ENCODE measurements around the gene EWSR1.
A peak's percentile ranks its signal among the peaks of the same experiment; 100 is the strongest.
"Not testable (repeated sequence)": the region's sequence is repeated elsewhere in the genome, so short reads cannot be mapped to it uniquely, and the experiment has no call there.

EWSR1 gene

DNA sequence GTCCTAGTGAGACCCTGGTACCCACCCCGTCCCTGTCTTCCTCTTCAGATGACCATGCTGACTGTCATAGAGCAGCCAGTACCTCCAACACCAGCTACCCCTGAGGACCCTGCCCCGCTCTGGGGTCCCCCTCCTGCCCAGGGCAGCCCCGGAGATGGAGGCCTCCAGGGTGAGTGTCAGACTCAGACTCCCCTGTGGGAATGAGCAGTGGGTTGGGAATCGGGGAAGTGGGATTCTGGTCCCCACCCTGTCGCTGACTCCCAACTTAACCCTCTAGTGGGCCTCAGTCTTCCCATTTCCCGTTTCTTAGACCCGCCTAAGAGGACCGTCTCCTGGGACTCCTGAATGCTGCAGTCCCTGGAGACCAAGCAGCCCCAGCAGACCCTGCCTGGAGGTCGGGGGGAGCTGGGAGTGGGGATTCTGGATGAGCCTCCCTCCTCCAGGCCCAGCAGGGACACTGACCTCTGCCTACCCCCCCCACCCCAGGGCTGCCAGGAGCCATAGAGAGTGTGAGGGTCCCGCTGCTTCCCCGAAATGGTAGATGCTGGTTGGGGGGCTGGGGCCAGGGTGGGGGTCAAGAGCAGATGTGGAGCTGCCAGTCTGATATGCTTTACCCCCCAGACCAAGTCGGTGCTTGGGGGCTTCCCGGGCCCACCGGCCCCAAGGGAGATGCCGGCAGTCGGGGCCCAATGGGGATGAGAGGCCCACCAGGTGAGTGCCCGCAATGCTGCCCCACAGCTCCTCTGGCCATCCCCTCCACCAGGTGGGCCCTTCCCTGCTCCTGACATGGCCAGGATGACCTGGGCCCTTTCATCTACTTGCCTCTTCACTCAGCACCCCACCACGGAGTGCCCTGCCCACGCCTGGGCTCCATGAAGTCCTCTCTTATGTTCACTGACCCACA, 36.8 kb upstream of the EWSR1 start:
- Histone ChIP-seq H4K12ac (ENCODE audit: low read depth, low read length) (no peak overlapping the region), H2BK12ac (ENCODE audit: low read length) (no peak overlapping the region), H3K79me1 (ENCODE audit: low read length) (no peaks in the 10 kb centered on the region), H3K14ac (ENCODE audit: low read length) (no peak overlapping the region), H2BK5ac (ENCODE audit: low read depth, low read length, poor library complexity) (no peak overlapping the region), H2AK5ac (ENCODE audit: low read length) (no peak overlapping the region), H3K36me3 (ENCODE audit: control insufficient read depth in 1 of 2, insufficient read depth in 2 of 2, low read length in 2 of 2) (no peaks in the 10 kb centered on the region), H4K91ac (ENCODE audit: low read depth, low read length) (no peak overlapping the region), H3K18ac (ENCODE audit: low read length) (no peak overlapping the region), H3K4me3 (ENCODE audit: low read depth, low read length) (no peak overlapping the region), H3K4me1 (ENCODE audit: control insufficient read depth in 1 of 2, insufficient read depth in 2 of 2, low read length in 2 of 2) (no peaks in the 10 kb centered on the region), H2AFZ (ENCODE audit: insufficient read depth, low read length, poor library complexity) (no peak overlapping the region), H3K79me2 (ENCODE audit: control insufficient read depth, insufficient read depth, low read length, poor library complexity) (no peaks in the 10 kb centered on the region), H3K27ac (ENCODE audit: low read depth, low read length) (no peak overlapping the region), H3K9me3 (ENCODE audit: insufficient read depth, low read depth, low read length) (peaks cover 2% of the 10 kb centered on the region), H3K4ac (ENCODE audit: low read depth, low read length) (no peak overlapping the region), H3K4me2 (ENCODE audit: low read length) (no peak overlapping the region), H2BK120ac (ENCODE audit: insufficient read depth, low read length, poor library complexity) (no peak overlapping the region), H3K27me3 (ENCODE audit: insufficient read depth, low read length) (no peaks in the 10 kb centered on the region), H3K9ac (ENCODE audit: low read length) (peak overlapping the region; percentile 2), H3K23ac (ENCODE audit: low read length) (no peak overlapping the region), H4K8ac (ENCODE audit: low read depth, low read length) (no peak overlapping the region)
- no CpG with 5 or more reads among the region's 19 CpGs for WGBS (ENCODE audit: extremely low coverage, insufficient coverage, insufficient read length)
- DNase-seq = no peak

DNA sequence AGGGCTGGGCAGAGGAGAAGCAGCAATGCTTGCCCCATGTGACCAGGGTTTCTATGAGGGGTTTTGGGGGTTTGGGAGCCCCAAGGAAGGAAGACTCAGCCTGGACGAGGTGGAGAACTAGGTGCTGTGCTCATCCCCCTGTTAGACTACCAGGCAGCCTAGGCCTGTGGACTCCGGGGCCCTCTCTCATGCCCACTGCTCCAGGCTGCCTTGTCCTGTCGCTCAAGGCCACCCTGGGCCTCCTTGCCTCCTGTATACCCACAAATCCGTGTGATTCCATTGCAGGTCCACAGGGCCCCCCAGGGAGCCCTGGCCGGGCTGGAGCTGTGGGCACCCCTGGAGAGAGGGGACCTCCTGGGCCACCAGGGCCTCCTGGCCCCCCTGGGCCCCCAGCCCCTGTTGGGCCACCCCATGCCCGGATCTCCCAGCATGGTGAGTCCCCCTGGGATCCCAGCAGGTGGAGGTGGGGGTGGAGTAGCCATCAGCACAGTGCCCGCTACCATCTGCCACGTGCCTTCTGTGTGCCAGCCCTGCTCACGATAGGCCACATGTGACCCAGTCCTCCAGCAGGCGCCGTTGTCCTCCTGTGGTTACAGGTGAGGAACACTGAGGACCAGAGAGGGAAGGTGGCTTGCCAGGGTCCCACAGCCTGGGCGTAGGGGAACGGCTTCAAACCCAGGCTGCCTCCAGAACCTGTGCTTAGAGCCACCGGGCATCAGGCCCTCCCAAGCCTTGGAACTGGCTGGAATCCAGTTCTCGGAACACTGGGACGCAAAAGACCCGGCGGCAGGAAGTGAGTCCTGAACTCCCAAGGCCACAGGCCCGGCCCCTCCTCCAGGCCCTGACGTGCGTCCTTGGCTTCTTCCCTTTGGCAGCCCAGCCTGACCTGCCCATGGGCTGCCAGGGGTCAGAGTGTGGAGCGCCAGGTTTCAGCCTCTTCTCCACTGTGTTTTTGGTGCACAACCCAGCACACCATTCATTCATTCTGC, 35.8 kb upstream of the EWSR1 start:
- no peak overlapping the region for H4K8ac ChIP-seq (ENCODE audit: low read depth, low read length)

DNA sequence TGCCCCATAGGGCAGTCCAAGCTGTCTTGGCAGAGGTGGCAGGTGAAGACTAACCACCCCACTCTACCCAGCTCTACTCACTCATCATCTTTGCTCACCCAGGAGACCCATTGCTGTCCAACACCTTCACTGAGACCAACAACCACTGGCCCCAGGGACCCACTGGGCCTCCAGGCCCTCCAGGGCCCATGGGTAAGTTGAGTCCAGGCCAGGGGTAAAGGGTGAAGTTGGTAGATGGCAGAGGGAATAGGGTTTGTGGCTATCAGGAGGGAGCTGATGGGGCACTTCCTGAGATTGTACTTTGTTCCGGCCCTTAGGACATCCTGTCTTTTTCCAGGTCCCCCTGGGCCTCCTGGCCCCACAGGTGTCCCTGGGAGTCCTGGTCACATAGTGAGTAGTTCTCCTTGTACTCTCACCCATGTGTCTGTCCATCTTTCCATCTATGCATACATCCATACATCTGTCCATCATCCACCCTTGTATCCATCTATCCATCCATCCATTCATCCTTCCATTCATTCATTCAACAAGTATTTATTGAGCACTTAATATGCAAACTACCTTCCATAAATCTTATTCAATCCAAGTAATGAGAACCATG, 34.7 kb upstream of the EWSR1 start:
- no peak overlapping the region for H2BK120ac ChIP-seq (ENCODE audit: insufficient read depth, low read length, poor library complexity)
- no peak overlapping the region for H2AFZ ChIP-seq (ENCODE audit: insufficient read depth, low read length, poor library complexity)
- H3K23ac ChIP-seq (ENCODE audit: low read length) = no peak overlapping the region
- no peak overlapping the region for H3K4ac ChIP-seq (ENCODE audit: low read depth, low read length)
- peak overlapping the region; percentile 20 for H3K9ac ChIP-seq (ENCODE audit: low read length)
- peak overlapping the region; percentile 16 for H3K4me3 ChIP-seq (ENCODE audit: low read depth, low read length)
- no peaks in the 10 kb centered on the region for H3K79me2 ChIP-seq (ENCODE audit: control insufficient read depth, insufficient read depth, low read length, poor library complexity)
- no peaks in the 10 kb centered on the region for H3K79me1 ChIP-seq (ENCODE audit: low read length)
- H3K14ac ChIP-seq (ENCODE audit: low read length) = no peak overlapping the region
- H2BK5ac ChIP-seq (ENCODE audit: low read depth, low read length, poor library complexity) = no peak overlapping the region
- H2BK12ac ChIP-seq (ENCODE audit: low read length) = no peak overlapping the region
- no CpG with 5 or more reads among the region's 1 CpG for WGBS (ENCODE audit: extremely low coverage, insufficient coverage, insufficient read length)
- H3K36me3 ChIP-seq (ENCODE audit: control insufficient read depth in 1 of 2, insufficient read depth in 2 of 2, low read length in 2 of 2) = no peaks in the 10 kb centered on the region
- peaks cover 2% of the 10 kb centered on the region for H3K9me3 ChIP-seq (ENCODE audit: insufficient read depth, low read depth, low read length)
- no peak overlapping the region for H4K91ac ChIP-seq (ENCODE audit: low read depth, low read length)
- H3K27ac ChIP-seq (ENCODE audit: low read depth, low read length) = no peak overlapping the region
- no peak overlapping the region for H2AK5ac ChIP-seq (ENCODE audit: low read length)
- no peak overlapping the region for H4K12ac ChIP-seq (ENCODE audit: low read depth, low read length)
- no peaks in the 10 kb centered on the region for H3K4me1 ChIP-seq (ENCODE audit: control insufficient read depth in 1 of 2, insufficient read depth in 2 of 2, low read length in 2 of 2)
- no peaks in the 10 kb centered on the region for H3K27me3 ChIP-seq (ENCODE audit: insufficient read depth, low read length)
- no peak for DNase-seq
- H4K8ac ChIP-seq (ENCODE audit: low read depth, low read length) = no peak overlapping the region
- no peak overlapping the region for H3K18ac ChIP-seq (ENCODE audit: low read length)
- no peak overlapping the region for H3K4me2 ChIP-seq (ENCODE audit: low read length)

More for the DNA sequence above, 35.8 kb upstream of the EWSR1 start:
- Histone ChIP-seq H2BK120ac (ENCODE audit: insufficient read depth, low read length, poor library complexity) (no peak overlapping the region), H3K79me2 (ENCODE audit: control insufficient read depth, insufficient read depth, low read length, poor library complexity) (no peaks in the 10 kb centered on the region), H2AFZ (ENCODE audit: insufficient read depth, low read length, poor library complexity) (no peak overlapping the region), H3K27ac (ENCODE audit: low read depth, low read length) (no peak overlapping the region), H3K4me2 (ENCODE audit: low read length) (no peak overlapping the region), H3K9ac (ENCODE audit: low read length) (no peak overlapping the region), H4K12ac (ENCODE audit: low read depth, low read length) (no peak overlapping the region), H3K27me3 (ENCODE audit: insufficient read depth, low read length) (no peaks in the 10 kb centered on the region), H2AK5ac (ENCODE audit: low read length) (no peak overlapping the region), H3K4me3 (ENCODE audit: low read depth, low read length) (no peak overlapping the region), H3K9me3 (ENCODE audit: insufficient read depth, low read depth, low read length) (peaks cover 2% of the 10 kb centered on the region), H3K4ac (ENCODE audit: low read depth, low read length) (no peak overlapping the region), H3K36me3 (ENCODE audit: control insufficient read depth in 1 of 2, insufficient read depth in 2 of 2, low read length in 2 of 2) (no peaks in the 10 kb centered on the region), H3K23ac (ENCODE audit: low read length) (peak overlapping the region; percentile 5), H3K14ac (ENCODE audit: low read length) (no peak overlapping the region), H2BK5ac (ENCODE audit: low read depth, low read length, poor library complexity) (no peak overlapping the region), H4K91ac (ENCODE audit: low read depth, low read length) (no peak overlapping the region), H3K4me1 (ENCODE audit: control insufficient read depth in 1 of 2, insufficient read depth in 2 of 2, low read length in 2 of 2) (no peaks in the 10 kb centered on the region), H2BK12ac (ENCODE audit: low read length) (no peak overlapping the region), H3K79me1 (ENCODE audit: low read length) (no peaks in the 10 kb centered on the region), H3K18ac (ENCODE audit: low read length) (no peak overlapping the region)
- no CpG with 5 or more reads among the region's 22 CpGs for WGBS (ENCODE audit: extremely low coverage, insufficient coverage, insufficient read length)
- DNase-seq = no peak

DNA sequence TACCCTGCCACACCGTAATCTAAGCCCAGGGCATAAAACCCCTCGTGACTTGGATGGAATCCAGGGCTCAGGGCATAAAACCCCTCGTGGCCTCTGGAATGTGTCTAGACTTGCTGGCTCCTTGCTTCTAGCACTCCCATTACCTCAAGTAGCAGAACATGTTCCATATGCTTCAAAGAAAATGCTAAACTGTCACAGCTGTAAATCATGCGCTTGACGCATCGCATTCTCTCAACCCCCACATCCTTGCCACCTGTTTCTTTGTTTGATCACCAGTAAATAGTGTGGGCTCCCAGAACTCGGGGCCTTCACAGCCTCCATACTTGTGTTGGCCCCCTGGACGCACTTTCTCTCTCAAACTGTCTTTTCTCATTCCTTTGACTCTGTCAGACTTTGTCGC, 27.6 kb upstream of the EWSR1 start:
- not testable (repeated sequence) for H2BK12ac ChIP-seq (ENCODE audit: low read length); H3K27me3 ChIP-seq (ENCODE audit: insufficient read depth, low read length); H2BK120ac ChIP-seq (ENCODE audit: insufficient read depth, low read length, poor library complexity); H3K4me1 ChIP-seq (ENCODE audit: control insufficient read depth in 1 of 2, insufficient read depth in 2 of 2, low read length in 2 of 2); H3K14ac ChIP-seq (ENCODE audit: low read length); H3K9me3 ChIP-seq (ENCODE audit: insufficient read depth, low read depth, low read length); H3K4ac ChIP-seq (ENCODE audit: low read depth, low read length); H4K91ac ChIP-seq (ENCODE audit: low read depth, low read length); H3K4me3 ChIP-seq (ENCODE audit: low read depth, low read length); H4K8ac ChIP-seq (ENCODE audit: low read depth, low read length); H3K23ac ChIP-seq (ENCODE audit: low read length); H2AFZ ChIP-seq (ENCODE audit: insufficient read depth, low read length, poor library complexity); H3K18ac ChIP-seq (ENCODE audit: low read length); H3K9ac ChIP-seq (ENCODE audit: low read length); H2AK5ac ChIP-seq (ENCODE audit: low read length); H3K79me2 ChIP-seq (ENCODE audit: control insufficient read depth, insufficient read depth, low read length, poor library complexity); H4K12ac ChIP-seq (ENCODE audit: low read depth, low read length); H2BK5ac ChIP-seq (ENCODE audit: low read depth, low read length, poor library complexity); DNase-seq; H3K79me1 ChIP-seq (ENCODE audit: low read length); H3K4me2 ChIP-seq (ENCODE audit: low read length); H3K27ac ChIP-seq (ENCODE audit: low read depth, low read length); H3K36me3 ChIP-seq (ENCODE audit: control insufficient read depth in 1 of 2, insufficient read depth in 2 of 2, low read length in 2 of 2)
- WGBS (ENCODE audit: extremely low coverage, insufficient coverage, insufficient read length) = no CpG with 5 or more reads among the region's 9 CpGs
